Stimulated activated CD8-positive, alpha-beta memory T cell treated with anti-CD3 and anti-CD28 coated beads, Interleukin-15, amount 100 ng/mL, for 4 hours (primary cell): Measurements from ENCODE around the gene LCN15.
"Not testable (repeated sequence)": the region's sequence is repeated elsewhere in the genome, so short reads cannot be mapped to it uniquely, and the experiment has no call there.

Experiments
- DNase-seq, 2 donors: peaks; one replicate each; pipeline ENCODE4 v3.0.0-alpha.2; 2020; ENCODE audit warnings: low read depth in 2 of 2

The LCN15 gene

GRCh38 chr9:136794281-136794999 is 30.1 kb upstream of the LCN15 start:
- no peak for DNase-seq

- no peak for DNase-seq
These were observed 29.0 kb upstream of the LCN15 start for GRCh38 chr9:136793086-136793946.

- DNase-seq, result no peak
These were observed 28.2 kb upstream of the LCN15 start for GRCh38 chr9:136792321-136793085.

GRCh38 chr9:136791516-136792276 is 27.4 kb upstream of the LCN15 start:
- DNase-seq, result peak; percentile 34 to 38

GRCh38 chr9:136790640-136791515 is 26.6 kb upstream of the LCN15 start, which contains the start of gene TMEM141:
TSS of gene TMEM141 (plus strand) at chr9:136791344. CDS start at chr9:136791371, 27 bp downstream.
- peak; percentile 99 to 100 for DNase-seq

- no peak for DNase-seq
These were observed 25.2 kb upstream of the LCN15 start for GRCh38 chr9:136789523-136789937.

- not testable (repeated sequence) for DNase-seq
These were observed 24.6 kb upstream of the LCN15 start for GRCh38 chr9:136788644-136789522.

GRCh38 chr9:136787690-136788400 is 23.5 kb upstream of the LCN15 start:
- DNase-seq, result peak in 1 of 2 donors; percentile 32

- DNase-seq, result not testable (repeated sequence)
These were observed 22.7 kb upstream of the LCN15 start for GRCh38 chr9:136786983-136787382.

- no peak for DNase-seq
These were observed 22.1 kb upstream of the LCN15 start for GRCh38 chr9:136786451-136786850.

GRCh38 chr9:136785565-136786355 is 21.4 kb upstream of the LCN15 start:
- DNase-seq, result not testable (repeated sequence)

GRCh38 chr9:136784997-136785361 is 20.7 kb upstream of the LCN15 start:
- DNase-seq, result no peak

GRCh38 chr9:136784249-136784996 is 20.1 kb upstream of the LCN15 start:
- DNase-seq, result no peak

- no peak for DNase-seq
These were observed 18.1 kb upstream of the LCN15 start for GRCh38 chr9:136782452-136782851.

- no peak for DNase-seq
These were observed 15.5 kb upstream of the LCN15 start for GRCh38 chr9:136779808-136780207.

GRCh38 chr9:136777359-136777758 is 13.0 kb upstream of the LCN15 start:
- DNase-seq, result no peak

- DNase-seq, result no peak
These were observed 12.6 kb upstream of the LCN15 start for GRCh38 chr9:136776947-136777346.
